ENCODE data around the gene SNRPD2.

DNA sequence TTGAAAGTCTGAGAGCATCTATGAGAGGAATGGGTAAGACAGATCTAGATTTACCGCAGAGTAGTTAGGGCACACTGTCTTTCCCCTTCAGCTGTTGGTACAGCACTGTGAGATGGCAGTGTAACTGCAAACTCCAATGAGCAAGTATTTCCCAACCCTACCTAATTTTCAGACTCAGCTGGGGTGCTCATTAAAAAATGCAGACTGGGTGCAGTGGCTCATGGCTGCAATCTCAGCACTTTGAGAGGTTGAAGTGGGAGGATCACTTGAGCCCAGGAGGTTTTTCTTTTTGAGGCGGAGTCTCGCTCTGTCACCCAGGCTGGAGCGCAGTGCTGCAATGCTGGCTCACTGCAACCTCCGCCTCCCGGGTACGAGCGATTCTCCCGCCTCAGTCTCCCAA, 13.4 kb upstream of the SNRPD2 start:
- no peak for TF ChIP-seq POLR2AphosphoS5 (IDR thresholded peaks at IDR 0.05; ENCODE audit: low read depth, low read length)
- TF ChIP-seq POLR2A (IDR thresholded peaks at IDR 0.05; ENCODE audit: low read depth, low read length) = no peak; the same call in 1 of the 2 replicates
- TF ChIP-seq SPI1 (IDR thresholded peaks at IDR 0.05; ENCODE audit: low read depth, low read length) = no peak
- TF ChIP-seq PAX5 (IDR thresholded peaks at IDR 0.05; ENCODE audit: insufficient read depth, low read length, severe bottlenecking) = no peak
- no peak for TF ChIP-seq TAF1 (IDR thresholded peaks at IDR 0.05; ENCODE audit: low read depth, low read length)

Measured in GM12891 (cell line).